Cardiac muscle cell (in vitro differentiated cells and primary cell): ENCODE results near the gene FRMD3. TPM values are rescaled to one million over a fixed set of nuclear protein-coding genes. Genes with fewer than 3 reads are reported as not detected.

Experiments used
- DNase-seq, 2 donors: peaks; one replicate each; pipeline versions ENCODE4 v3.0.0 to v3.0.0-alpha.2; 2010 to 2017; ENCODE audit warnings: low read depth in 1 of 2, low spot score in 1 of 2
- H3K27ac ChIP-seq: fragments of 200-600 bp; sonication (generic); 2 replicates; pipeline ENCODE4 v1.5.1; 2016
- H3K27me3 ChIP-seq: fragments of 200-600 bp; sonication (generic); 2 replicates; pipeline ENCODE4 v1.6.0; 2016; ENCODE audit warnings: control low read depth
- H3K36me3 ChIP-seq: fragments of 200-600 bp; sonication (generic); 2 replicates; pipeline ENCODE4 v1.5.1; 2016; ENCODE audit warnings: control low read depth
- H3K4me1 ChIP-seq: fragments of 200-600 bp; sonication (generic); 2 replicates; pipeline ENCODE4 v1.8.1; 2017; ENCODE audit warnings: low read depth, mild to moderate bottlenecking, mixed run types
- H3K4me3 ChIP-seq: fragments of 200-600 bp; sonication (generic); 2 replicates; pipeline ENCODE4 v1.5.1; 2016; ENCODE audit warnings: mild to moderate bottlenecking
- H3K9me3 ChIP-seq: fragments of 200-600 bp; sonication (generic); 2 replicates; pipeline ENCODE4 v1.5.1; 2017; ENCODE audit warnings: low read depth, mild to moderate bottlenecking, control low read depth
- polyA plus RNA-seq: library from polyadenylated mRNA; unstranded; fragments of >200 nt; fragmentation: Nextera tagmentation; extraction: Ambion mirVana; gene quantifications from 2 replicates; pipeline ENCODE4 v1.2.1, GENCODE V29; 2016
- total RNA-seq: library from RNA; depleted of rRNA; stranded (reverse); fragments of >200 nt; gene quantifications from 2 replicates; pipeline ENCODE4 v1.2.3, GENCODE V29; 2016
- TF ChIP-seq, protein P1 (sequence below): IDR thresholded peaks from 2 replicates; pipeline ENCODE4 v1.5.1; 2012; ENCODE audit warnings: low read depth, mild to moderate bottlenecking, low read length

FRMD3 gene
- total and polyA plus RNA-seq, 2 experiments from 2014 or later, result 61.5 to 66.4 TPM

DNA sequence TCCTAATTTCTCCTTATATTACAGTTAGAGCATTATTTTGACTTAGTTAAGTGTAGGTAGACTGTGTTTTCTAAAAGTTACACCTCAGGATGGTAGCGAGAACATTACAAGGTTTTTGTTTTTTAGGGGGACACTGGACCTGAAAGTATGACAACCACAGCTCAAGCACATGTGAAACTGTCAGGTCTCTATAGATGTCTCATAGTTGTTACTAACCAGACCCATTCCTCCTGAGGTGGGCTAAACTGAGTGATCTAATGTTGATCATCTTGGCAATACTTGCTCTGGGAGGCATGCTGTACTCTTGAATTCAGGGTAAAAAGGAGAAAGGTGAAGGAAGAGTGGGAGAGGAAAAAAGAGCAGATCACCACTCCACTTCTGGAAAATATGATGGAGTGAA, 278.6 kb downstream of the FRMD3 start:
- Histone ChIP-seq H3K27me3 (no peaks in the 10 kb centered on the region), H3K4me1 (peaks cover 31% of the 10 kb centered on the region), H3K27ac (no peak overlapping the region), H3K4me3 (no peak overlapping the region), H3K36me3 (no peaks in the 10 kb centered on the region), H3K9me3 (no peaks in the 10 kb centered on the region)
- TF ChIP-seq, protein P1, sequence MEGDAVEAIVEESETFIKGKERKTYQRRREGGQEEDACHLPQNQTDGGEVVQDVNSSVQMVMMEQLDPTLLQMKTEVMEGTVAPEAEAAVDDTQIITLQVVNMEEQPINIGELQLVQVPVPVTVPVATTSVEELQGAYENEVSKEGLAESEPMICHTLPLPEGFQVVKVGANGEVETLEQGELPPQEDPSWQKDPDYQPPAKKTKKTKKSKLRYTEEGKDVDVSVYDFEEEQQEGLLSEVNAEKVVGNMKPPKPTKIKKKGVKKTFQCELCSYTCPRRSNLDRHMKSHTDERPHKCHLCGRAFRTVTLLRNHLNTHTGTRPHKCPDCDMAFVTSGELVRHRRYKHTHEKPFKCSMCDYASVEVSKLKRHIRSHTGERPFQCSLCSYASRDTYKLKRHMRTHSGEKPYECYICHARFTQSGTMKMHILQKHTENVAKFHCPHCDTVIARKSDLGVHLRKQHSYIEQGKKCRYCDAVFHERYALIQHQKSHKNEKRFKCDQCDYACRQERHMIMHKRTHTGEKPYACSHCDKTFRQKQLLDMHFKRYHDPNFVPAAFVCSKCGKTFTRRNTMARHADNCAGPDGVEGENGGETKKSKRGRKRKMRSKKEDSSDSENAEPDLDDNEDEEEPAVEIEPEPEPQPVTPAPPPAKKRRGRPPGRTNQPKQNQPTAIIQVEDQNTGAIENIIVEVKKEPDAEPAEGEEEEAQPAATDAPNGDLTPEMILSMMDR, result no peak
- DNase-seq, result no peak

DNA sequence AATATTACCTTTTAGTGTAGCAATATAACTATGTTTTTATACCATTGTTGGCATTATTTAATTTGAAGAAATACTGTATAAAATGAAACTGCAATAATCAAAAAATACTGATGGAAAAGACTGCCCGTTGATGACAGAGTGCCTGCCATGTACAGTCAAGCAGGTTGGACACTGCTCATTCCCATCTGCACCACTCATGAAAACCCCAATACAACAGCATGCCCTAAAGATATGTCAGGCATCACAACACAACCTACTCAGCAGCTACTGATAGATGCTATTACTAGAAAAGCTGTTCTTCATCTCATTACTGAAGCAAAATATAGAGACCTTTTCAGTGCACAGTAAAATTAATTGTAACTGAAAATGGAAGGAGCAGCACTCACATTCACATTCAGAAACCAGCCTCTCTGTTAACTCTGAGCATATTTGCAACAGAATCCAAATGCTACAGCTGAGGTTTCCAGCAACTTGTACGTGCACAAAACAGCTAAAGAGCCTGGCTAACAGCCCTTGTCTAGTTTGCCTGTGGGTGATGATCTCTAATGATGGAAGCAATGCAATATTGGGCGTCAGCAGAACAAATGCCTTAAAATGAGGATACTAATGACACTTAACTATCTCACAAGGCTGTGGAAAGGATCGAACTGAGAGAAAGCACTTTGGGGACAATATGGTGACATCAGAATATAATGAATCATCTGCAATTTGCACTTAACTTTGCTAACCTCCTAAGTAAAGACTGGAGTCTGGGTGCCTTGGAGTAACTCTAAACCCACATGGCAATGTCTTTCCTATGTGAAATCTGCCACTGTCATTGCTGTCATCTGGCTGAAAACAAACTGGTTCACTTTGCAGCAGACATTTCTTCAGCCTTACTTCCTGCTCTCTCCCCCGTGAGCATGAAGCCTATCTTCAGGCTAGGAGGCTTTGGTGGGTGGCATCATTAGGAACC, 280.0 kb downstream of the FRMD3 start:
- Histone ChIP-seq H3K27ac (peak overlapping the region; percentile 70), H3K36me3 (no peaks in the 10 kb centered on the region), H3K27me3 (no peaks in the 10 kb centered on the region), H3K4me1 (peaks cover 19% of the 10 kb centered on the region), H3K4me3 (no peak overlapping the region), H3K9me3 (no peaks in the 10 kb centered on the region)
- no peak for DNase-seq
- TF ChIP-seq, protein P1, result no peak

DNA sequence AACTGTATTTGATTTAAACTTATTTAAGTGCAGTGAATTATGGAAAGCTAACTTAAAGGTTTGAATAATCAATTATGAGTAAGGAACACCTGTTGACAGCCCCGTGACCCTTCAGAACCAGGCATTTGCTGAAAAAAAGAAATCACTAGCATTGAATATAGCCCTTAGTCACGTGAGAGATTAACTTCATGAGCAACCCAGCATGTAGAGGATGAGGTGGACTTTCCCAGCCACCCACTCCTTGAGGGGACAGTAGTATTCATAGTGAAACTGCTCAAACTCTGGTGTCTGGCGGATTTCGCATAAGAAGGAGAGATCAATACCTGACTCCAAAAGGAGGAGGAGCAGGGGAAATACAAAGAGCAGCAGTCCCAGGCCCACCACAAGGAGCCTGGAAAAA, 290.5 kb downstream of the FRMD3 start:
- TF ChIP-seq, protein P1, result no peak
- Histone ChIP-seq H3K4me3 (no peak overlapping the region), H3K27me3 (no peaks in the 10 kb centered on the region), H3K36me3 (no peaks in the 10 kb centered on the region), H3K4me1 (peaks cover 24% of the 10 kb centered on the region), H3K9me3 (no peaks in the 10 kb centered on the region), H3K27ac (peak overlapping the region; percentile 91)
- no peak for DNase-seq

DNA sequence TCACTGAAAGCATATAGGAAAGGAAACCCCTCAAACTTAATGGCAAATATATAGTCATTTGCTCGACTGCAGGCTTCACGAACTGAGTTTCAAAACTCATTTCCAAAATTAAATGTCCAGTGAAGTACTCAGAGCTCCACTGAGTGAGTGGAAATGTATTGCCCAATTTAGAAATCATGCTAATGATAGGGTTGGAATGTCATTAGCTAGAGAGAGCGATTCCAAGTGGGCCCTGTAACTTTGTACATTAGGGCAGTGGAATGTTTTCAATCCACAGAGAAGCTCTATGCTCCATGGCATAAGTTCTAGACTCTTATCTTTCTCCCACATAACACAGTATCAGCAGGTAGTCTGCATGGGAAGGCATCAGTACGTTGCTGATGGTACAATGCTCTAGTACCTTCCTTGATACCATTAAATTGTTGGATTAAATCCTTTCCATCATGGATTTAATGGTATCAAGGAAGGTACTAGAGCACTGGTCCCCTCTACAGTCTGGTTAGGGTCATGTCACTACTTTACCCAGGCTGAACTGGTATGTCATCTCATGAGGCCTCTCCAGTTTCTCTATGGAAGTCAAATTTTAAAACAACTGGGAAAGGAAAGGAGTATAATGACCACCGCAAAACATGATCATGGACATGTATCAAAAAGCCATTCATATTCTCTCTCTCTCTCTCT, 292.1 kb downstream of the FRMD3 start:
- Histone ChIP-seq H3K36me3 (no peaks in the 10 kb centered on the region), H3K9me3 (no peaks in the 10 kb centered on the region), H3K27me3 (no peaks in the 10 kb centered on the region), H3K4me3 (no peak overlapping the region), H3K27ac (peak overlapping the region; percentile 91), H3K4me1 (peaks cover 26% of the 10 kb centered on the region)
- DNase-seq, result peak in 1 of 2 donors; percentile 77
- TF ChIP-seq, protein P1, result no peak

DNA sequence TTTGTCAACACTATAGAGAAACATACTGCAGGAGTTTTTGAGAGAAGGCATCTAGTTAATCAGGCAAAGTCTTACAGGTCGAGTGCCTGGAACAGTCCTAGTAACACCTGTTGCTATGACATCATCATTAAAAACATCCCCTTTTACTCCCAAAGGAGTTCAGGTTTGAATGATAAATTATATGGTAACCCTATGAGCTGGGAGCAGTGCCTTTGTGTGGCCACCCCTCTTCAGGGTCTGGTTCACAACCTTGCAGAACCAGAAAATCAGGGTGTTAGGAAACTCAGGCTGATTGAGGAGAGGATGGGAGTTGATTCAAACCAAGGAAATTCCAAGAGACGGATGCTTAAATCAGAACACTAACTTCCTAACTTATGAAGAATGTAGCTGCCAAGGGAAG, 296.1 kb downstream of the FRMD3 start:
- Histone ChIP-seq H3K4me3 (no peak overlapping the region), H3K27ac (no peak overlapping the region)
- TF ChIP-seq, protein P1, result no peak

More for the DNA sequence above, 296.1 kb downstream of the FRMD3 start:
- no peaks in the 10 kb centered on the region for H3K36me3 ChIP-seq
- DNase-seq, result no peak
- H3K9me3 ChIP-seq, result no peaks in the 10 kb centered on the region
- no peaks in the 10 kb centered on the region for H3K27me3 ChIP-seq
- H3K4me1 ChIP-seq, result peaks cover 50% of the 10 kb centered on the region
